HG03196 (cell line): ENCODE results near the gene PRKG1.

Source experiments
- ATAC-seq: cut with Tn5 transposase; IDR thresholded peaks from one replicate; pipeline ENCODE4 v1.9.1; 2021; ENCODE audit not compliant: unreplicated experiment

Gene PRKG1

DNA sequence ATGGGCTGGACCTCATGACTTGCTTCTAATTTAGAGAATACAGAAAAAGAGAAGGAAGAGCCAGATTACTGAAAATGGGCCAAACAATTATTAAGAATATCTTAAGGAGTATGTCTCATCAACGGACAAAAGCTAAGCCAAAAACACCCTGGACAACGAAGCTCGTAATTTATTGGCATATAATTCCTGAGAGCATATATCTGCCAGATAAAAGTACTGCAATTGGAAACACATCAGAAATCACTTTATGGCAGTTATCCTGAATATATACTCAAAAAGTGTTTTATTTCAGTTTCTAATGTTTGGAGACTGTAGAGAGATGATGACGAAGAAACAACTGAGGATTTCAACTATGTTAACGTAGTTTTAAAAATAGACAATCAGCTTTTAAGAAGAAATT lies 413.3 kb downstream of the PRKG1 start:
- ATAC-seq: no peak

DNA sequence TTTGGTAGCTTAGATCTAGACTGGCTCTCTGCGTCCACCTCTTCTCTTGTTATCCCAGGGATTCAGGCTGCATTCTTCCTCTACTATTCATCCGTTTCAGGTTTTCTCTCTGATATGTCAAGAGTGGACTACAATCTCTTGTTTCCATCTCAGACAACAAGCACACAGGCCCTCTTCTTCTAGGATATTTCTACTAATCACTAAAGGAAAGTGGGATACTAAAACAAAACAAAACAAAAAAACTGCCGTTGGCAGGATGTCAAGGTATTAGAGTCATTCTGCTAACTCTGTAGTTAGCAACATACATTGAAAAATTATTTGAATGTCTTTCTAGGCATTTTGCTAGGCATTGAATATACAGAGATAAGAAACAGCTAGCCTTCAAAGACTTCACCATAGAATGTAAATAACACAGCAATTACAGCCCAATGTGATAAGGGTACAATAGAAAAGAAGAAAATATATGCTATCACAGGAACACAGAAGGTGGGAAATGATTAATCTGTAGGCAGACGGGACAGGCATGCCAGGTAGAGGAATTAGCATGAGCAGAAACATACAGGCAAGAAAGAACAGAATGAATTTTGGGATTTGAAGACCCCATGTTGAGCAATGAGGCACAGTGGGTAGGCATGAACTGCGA lies 414.6 kb downstream of the PRKG1 start:
- no peak for ATAC-seq

DNA sequence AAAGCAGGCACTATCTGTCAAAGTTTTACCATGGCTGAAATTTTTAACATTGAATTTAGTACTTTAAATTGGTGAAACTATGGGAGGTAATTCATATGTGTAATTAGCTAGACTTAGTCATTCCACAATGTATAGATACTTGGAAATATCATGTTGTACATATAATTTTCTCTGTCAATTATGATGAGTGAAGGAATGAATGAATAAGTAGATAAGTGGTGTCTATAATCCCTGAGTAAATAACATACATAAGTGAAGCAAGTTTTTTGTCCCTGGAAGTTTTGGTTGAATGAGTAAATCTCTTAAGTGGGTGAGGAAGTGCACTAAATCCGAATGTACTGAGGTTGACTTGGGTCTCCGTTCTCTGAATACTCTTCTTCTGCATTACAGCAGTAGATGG lies 424.1 kb downstream of the PRKG1 start:
- no peak for ATAC-seq

DNA sequence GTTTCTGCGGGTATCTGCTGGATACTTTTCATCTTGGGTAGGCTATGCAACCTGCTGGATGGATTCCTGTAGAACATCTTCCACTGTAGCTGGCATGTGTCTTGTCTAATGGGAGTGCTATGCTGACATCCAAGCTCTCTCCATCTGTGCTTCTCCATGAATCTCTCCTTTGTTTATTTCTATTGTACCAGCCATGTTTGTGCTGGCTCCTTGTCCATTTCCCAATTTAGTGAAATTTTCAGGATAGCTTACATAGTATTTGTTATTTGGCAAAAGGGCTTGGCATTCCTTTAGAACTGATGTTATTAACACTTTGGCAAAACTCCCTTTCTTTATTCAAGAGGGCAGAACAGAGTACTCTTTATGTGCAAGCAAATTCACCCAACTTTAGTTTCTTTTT lies 427.1 kb downstream of the PRKG1 start:
- ATAC-seq: no peak

DNA sequence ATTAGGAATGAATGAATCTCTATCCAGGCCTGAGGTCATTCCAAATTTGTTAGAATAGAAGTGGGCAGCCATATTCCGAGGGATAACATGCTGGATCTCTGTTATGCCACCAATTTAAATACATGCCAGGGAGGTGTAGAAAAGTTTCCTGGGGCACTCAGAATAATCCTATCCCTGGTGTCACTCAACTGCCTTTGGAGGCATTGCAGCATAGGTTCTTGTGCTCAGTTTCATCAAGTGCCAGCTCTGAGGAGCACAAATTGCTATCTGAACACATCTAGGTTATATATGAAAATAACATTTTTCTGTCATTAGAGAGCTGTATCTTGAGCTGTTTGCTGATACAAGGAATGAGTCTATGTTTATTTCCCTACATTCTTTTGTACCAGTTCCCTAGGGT lies 427.8 kb downstream of the PRKG1 start:
- ATAC-seq: no peak

DNA sequence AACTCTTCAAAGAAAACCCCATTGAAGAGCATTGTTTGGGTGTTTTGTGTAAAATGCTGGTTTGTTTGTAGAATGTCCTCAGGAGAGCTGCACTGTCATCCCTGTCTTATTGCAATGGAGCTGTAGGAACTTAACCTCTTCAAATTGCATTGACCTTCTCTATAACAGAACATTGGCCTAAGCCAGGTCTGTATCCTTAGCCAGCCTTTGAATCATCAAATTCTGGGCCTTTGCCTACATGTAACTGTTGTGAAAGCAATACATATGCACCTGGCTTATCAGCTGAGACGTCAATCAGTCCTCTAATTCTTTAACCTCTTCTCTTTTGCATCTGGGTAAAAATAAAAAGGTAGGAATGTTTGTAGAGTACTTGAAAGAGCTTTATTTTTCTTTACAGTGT lies 429.1 kb downstream of the PRKG1 start:
- ATAC-seq: no peak

DNA sequence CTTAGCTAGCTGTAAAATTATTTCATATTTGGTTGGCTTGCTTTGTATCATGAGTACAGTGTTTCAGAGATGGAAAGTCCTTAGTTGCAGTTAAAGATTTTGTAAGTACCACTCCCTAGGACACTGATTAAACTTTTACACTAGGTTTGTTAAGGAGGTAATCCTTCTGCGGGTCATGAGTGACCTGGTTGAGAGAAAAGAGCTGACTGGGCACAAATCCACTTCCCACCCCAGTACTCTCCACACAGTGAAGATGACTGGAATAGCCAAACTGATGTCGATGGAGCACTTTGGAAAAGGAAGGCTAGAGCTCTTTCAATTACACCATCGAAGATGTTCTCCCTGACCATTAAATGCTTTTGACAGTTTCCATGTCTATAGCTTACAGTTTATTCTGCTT lies 433.2 kb downstream of the PRKG1 start:
- no peak for ATAC-seq

DNA sequence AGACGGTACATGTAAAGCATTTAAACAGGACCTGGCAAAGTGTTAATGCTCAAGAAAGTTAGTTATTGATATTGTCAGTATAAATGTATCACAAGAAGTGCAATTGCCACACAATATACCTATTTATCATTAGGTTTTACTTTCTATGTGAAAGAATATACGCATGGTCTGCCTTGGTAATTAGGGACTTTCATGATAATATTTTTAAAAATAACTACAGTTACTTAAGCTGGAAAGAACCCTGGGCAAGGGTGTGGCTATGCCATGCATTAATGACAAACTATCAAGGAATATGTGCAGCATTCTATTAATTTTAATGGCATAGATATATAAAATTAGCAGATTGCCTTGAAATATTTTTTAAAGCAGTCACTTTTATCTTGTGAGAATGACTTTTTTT lies 433.9 kb downstream of the PRKG1 start:
- ATAC-seq: no peak

DNA sequence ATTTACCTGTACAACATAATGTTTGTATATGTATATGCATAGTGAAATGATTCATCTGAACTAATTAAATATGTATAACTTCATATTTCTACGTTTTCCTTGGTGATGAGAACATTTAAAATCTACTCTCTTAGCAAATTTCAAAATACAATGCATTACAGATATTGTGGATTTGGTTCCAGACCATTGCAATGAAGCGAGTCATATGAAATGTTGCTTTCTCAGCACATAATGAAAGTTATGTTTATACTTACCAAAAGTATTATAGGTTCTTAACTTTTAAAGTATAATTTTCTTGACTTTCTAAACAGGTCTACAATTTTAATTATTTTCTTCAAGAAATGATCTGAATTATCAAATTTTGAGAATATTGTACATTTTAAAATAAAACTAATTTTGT lies 435.9 kb downstream of the PRKG1 start:
- ATAC-seq: no peak

DNA sequence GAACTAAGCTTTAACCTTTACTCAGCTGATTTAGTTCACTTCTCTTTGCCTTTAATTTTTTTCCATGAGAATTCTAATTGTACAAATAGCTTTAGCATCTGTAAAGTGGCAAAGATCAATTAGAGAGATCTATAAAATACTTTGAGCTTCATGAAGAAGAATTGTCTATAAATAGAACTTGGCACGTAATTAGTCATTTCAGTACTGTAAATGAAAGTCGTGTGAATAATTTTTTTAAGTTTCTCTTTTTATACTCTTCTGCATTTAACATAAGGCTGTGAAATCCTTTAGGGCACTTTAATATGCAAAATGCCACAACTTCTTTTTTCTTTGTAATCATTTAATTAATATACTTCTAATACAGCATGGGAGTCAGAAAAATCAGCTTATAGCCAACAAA lies 447.3 kb downstream of the PRKG1 start:
- no peak for ATAC-seq

DNA sequence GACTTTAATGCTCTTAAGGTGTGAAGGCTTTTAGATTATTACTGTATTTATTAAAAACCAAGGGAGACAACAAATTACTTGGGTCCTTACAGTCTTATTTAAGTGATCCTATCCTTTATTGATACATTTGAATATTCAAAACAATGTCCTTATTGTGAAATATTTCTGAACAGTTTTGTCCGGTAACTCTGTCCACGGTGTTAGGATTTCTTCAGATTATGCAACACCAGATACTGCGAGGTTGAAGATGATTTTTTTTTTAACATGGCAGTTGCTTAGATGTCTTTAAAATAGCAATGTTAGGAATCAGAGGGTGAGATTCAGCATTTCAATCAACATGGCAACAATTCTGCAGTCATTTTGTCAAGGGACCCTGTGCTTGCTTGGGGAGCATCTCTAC lies 448.6 kb downstream of the PRKG1 start:
- no peak for ATAC-seq

DNA sequence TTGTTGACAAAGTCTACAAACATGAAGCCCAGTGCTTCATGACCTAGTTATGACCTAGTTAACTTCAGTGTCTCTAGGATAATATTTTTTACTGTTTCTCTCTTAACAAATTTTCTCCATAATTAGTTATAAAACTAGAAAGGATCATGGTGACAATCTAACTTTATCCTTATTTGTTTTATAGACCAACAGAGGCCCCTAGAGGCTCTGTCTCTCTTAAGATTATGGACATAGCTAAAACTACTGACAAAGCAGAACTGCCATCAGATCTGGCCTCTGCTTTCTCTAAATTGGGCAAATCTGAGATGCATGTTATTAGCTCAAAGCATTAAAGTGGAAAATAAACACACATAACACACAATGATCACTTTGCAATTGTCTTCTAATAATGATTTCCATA lies 449.2 kb downstream of the PRKG1 start:
- ATAC-seq: no peak

DNA sequence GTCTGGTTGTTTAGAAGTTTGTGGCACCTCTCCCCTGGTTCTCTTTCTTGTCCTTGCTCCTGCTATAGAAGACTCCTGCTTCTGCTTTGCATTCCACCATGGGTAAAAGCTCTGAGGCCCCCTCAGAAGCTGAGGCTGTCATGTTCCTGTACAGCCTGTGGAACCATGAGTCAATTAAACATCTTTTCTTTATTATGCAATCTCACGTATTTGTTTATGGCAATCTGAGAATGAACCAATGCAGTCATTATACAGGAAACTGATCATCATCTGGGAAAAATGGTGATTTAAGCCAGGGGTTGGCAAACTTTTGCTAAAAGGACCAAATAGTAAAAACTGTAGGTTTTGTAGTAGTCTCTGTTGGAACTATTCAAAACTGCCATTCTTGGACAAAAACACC lies 449.8 kb downstream of the PRKG1 start:
- ATAC-seq: no peak

DNA sequence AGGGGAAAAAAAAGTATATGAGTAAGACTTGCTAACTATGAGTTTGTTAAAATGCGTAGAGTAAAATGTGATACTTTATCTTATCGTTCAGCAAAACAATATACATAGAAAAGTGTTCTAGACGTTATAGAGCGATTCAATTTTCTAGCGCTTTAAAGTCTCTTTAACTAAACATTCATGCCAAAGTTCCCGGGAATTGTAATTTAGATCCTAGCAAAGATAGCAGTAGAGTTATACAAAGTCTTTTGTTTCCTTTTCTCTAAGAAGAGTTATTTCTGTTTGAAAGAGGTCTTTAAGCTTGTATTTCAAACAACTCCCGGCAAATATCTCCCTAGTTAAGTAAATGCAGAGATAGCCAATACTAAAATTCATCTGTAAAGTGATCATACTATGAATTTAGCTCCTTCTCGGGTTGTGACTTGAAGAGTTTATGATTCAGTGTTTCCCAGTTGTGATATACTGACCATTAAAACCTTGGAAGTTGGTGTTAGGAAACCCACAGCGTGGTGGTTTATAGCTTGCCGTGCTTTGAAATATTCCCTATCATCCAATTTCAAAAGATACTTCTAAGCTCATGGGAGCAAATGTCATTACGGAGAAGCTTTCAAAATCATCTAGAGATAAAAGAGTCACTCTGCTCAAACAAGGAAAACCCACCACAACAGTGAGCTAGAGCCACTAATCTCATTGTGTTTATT lies 453.4 kb downstream of the PRKG1 start:
- no peak for ATAC-seq

DNA sequence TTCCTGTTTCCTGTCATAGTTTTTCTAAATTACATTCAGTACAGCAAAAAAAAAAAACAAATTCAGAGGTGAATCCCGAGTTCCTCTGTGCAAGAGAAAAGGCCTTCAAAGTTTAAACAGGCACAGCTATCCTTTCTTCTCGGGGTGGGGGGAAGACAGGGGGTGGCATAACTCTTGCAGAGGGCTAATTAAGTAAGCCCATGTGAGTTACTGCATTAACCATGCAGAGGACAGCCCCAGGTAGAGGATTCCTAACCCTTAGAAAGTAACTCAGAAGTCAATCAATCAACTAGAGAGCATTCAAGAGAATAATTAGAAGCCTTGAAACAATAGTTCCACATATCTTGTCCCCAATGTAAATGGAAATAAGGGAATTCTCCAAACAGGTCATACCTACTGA lies 454.2 kb downstream of the PRKG1 start:
- ATAC-seq: no peak

DNA sequence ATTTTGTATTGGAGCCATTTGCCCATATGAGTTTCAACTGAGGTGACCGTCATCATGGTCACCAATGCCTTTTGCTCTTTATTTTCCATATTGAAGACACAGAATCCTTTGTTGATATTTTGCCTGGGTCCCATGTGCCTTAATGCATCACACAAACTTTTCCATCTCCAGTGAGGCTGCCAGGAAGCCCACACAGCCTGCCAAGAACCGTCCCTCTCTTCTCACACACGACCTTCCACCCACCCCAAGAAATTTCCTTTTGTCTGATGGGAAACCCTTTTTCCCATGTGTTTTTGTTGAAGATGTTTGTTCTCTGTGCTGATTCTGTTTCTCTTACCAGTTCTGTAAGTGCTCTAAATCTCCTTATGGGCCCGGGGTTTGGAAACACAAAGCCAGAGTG lies 456.3 kb downstream of the PRKG1 start:
- no peak for ATAC-seq

DNA sequence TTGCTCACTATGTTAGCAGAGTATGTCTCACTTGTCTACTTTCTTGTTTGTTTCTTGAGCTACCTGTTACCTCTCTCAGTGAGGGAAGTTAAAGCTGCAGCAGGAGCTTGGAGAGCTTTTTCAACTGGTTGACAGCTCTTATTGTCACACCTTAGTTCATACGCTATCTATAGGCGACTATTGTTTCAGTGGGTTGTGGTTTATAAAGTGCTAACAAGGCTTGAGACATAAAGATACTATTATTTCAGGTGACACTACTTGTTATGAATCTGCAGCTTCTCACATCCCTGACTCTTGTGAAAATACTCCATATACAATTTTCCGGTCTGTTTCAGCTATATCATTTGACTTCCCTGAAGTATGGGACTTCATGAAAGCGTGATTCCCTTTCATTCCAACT lies 457.8 kb downstream of the PRKG1 start:
- no peak for ATAC-seq

DNA sequence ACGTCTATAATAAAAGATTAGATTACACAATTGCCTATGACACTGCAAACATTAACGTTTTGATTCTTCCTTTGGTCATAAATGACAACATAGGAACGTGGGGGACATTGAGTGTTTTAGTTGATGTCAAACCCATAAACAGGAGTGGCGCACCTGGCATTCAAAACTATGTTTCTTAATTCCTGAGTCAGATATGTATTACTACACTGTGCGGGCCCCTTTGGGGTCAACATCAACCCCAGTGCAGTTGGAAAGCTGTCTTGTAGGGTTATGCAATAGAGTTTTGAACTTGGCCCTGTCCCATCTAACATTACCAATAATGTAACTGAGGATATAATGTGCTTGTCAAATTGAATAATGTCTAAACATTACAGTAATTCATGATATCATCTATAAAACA lies 468.6 kb downstream of the PRKG1 start:
- no peak for ATAC-seq

DNA sequence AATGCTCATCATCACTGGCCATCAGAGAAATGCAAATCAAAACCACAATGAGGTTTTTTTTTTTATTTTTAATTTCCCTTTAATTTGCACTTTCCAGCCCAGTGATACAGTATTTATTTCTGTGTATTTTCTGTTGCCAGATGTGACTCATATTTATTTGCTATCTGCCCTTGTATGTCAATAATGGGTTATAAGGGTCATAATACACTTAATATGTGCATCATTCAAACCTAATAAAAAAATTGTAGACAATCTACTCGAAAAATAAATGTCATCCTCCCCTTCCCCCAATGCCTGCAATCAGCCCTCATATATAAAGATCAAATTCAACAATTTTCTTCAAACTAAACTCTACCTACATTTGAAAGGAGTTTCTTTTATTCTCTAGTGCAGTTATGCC lies 470.6 kb downstream of the PRKG1 start:
- ATAC-seq: no peak

DNA sequence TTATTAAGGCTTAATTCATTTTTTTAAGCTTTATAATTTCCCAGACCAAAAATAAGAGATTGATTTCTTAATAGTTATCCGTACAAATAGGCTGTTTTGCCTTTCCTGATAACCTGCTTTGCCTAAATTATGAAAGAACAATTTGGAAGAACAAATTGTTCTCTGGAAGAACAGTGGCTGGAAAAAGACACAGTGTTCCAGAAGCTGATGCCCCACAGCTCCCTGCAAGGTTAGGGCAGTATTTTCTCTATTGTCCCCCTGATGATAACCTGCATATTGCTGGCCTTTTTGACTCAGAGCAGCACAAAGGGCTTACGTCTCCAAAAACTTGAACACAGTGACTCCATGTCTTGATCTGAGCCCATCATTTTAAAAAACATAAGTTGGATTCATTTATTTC lies 473.7 kb downstream of the PRKG1 start:
- no peak for ATAC-seq

DNA sequence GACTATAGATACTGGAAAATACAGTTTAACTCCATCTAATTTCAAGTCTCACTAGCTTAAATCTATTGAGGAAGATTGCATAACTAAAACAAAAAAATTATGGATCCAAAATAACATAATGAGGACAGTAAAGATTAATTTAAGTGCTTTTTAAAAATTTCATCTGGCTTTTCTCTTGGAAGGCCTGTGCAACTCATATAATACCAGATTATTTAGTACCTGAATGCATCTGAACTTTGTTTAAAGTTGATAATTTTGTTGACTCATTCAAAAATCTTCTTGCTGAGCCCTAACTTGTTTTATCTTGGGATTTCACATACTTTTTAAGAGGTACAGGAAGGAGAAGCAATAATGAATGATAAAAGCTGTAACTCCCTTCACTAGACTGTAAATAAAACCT lies 478.6 kb downstream of the PRKG1 start:
- ATAC-seq: no peak

DNA sequence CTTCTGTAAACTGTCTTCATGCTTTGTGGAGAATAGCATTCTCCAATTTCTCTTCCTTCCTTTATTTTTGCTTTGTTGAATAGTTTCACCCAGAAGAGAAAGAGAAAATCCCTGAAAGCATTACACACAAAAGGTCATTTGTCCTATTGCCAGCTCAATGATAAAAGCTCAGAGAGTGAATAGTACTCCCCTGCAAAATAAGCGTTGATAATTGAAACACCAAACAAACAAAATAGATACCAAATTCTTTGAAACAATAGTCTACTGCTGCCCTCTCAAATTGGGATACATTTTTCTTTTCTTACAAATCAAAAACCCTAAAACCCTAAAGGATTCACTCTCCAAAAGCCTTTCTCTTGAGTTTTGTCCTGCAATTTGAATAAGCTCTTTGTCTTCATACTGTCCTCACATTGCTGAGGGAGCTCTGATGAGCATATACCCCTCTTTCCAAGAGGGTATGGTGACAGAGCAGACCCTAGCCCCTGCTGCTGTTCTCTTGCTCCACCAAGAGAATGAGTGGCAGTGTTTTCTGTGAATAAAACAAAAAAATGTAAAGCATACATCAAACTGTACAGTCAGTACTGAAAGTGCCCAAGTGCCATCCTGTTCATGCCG lies 490.7 kb downstream of the PRKG1 start:
- ATAC-seq: no peak

DNA sequence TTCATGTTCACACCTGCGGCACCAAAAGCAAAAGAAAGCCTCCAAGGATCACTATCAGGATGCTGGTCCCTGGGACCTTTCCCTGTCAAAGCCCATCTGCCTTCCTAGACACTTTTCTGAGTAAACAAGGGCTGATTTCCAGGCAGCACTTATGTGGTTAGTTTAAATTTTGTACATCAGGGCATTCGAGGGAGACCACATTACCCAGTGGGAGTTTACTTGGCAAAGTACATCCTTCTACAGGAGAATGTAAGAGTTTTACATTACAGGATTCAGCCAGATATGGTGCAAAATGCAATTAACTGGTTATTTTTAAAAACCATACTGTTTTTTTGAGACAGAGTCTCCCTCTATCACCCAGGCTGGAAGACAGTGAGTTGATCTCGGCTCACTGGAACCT lies 493.0 kb downstream of the PRKG1 start:
- no peak for ATAC-seq
